WTC11 (cell line): ENCODE results near the gene BTN3A1. TPM values are rescaled to one million over a fixed set of nuclear protein-coding genes. Genes with fewer than 3 reads are reported as not detected.

Source experiments
- ATAC-seq: fragments of 200-7000 bp; cut with Tn5 transposase; 2 replicates; pipeline ENCODE4 v1.10.0; 2021; ENCODE audit warnings: mild to moderate bottlenecking, moderate library complexity
- CTCF ChIA-PET: fragments of 300-600 bp; sonication (Branson Sonifier 250); formaldehyde crosslinking; loops from one replicate; lab custom pipeline; 2021; ENCODE audit warnings: antibody characterized with exemption; lab: Charles Lee
- POLR2A ChIA-PET: fragments of 350-600 bp; sonication (Branson Sonifier 250); formaldehyde crosslinking; loops from one replicate; lab custom pipeline; 2021; ENCODE audit warnings: antibody characterized with exemption; lab: Charles Lee
- DNase-seq: peaks from one replicate; pipeline ENCODE4 v3.0.0; 2021; ENCODE audit warnings: low spot score
- H3K27ac Mint-ChIP-seq: 2 replicates; pipeline ENCODE4 v1.8.0; 2021; ENCODE audit warnings: mixed read lengths
- H3K27me3 Mint-ChIP-seq: 2 replicates; pipeline ENCODE4 v1.8.0; 2021; ENCODE audit warnings: low read depth, mild to moderate bottlenecking, moderate library complexity, mixed read lengths
- H3K36me3 Mint-ChIP-seq: 2 replicates; pipeline ENCODE4 v1.8.0; 2021; ENCODE audit warnings: mixed read lengths
- H3K4me1 Mint-ChIP-seq: 2 replicates; pipeline ENCODE4 v1.8.0; 2022; ENCODE audit warnings: mixed read lengths
- H3K4me3 Mint-ChIP-seq: 2 replicates; pipeline ENCODE4 v1.8.0; 2021; ENCODE audit warnings: mild to moderate bottlenecking, moderate library complexity, mixed read lengths
- H3K9me3 Mint-ChIP-seq: 2 replicates; pipeline ENCODE4 v1.8.0; 2021; ENCODE audit warnings: mixed read lengths
- AFF4 ChIP-seq: sonication (generic); formaldehyde crosslinking; IDR thresholded peaks from 2 replicates; pipeline ENCODE4 v1.8.1; 2023; ENCODE audit warnings: mild to moderate bottlenecking, missing genetic modification reagents, borderline replicate concordance
- ARID4B ChIP-seq: sonication (generic); formaldehyde crosslinking; IDR thresholded peaks from 2 replicates; pipeline ENCODE4 v1.8.0; 2023; ENCODE audit warnings: missing genetic modification reagents, mild to moderate bottlenecking, borderline replicate concordance
- ATF2 ChIP-seq: sonication (generic); formaldehyde crosslinking; IDR thresholded peaks from 2 replicates; pipeline ENCODE4 v1.8.1; 2022; ENCODE audit warnings: low read depth, missing genetic modification reagents, borderline replicate concordance
- ATF3 ChIP-seq: sonication (generic); formaldehyde crosslinking; conservative IDR thresholded peaks from 2 replicates; pipeline ENCODE4 v1.8.1; 2022; ENCODE audit warnings: mild to moderate bottlenecking, missing genetic modification reagents
- CDX4 ChIP-seq: fragments of 250-450 bp; sonication (Bioruptor Pico); IDR thresholded peaks from 2 replicates; pipeline ENCODE4 v1.9.0; 2021; ENCODE audit warnings: moderate library complexity, mild to moderate bottlenecking, inconsistent platforms, borderline replicate concordance
- CREB1 ChIP-seq: sonication (generic); formaldehyde crosslinking; IDR thresholded peaks from 2 replicates; pipeline ENCODE4 v1.8.0; 2023; ENCODE audit warnings: mild to moderate bottlenecking, missing genetic modification reagents
- E2F5 ChIP-seq: sonication (generic); formaldehyde crosslinking; IDR thresholded peaks from 2 replicates; pipeline ENCODE4 v1.8.1; 2022; ENCODE audit warnings: mild to moderate bottlenecking, moderate library complexity, missing genetic modification reagents
- FOXP1 ChIP-seq: sonication (generic); formaldehyde crosslinking; IDR thresholded peaks from 2 replicates; pipeline ENCODE4 v1.8.0; 2022; ENCODE audit warnings: missing genetic modification reagents, mild to moderate bottlenecking, moderate library complexity, borderline replicate concordance
- GTF2I ChIP-seq: fragments of 250-450 bp; sonication (Bioruptor Pico); conservative IDR thresholded peaks from 2 replicates; pipeline ENCODE4 v1.4.0; 2021; ENCODE audit warnings: mild to moderate bottlenecking
- IRF2 ChIP-seq: sonication (generic); formaldehyde crosslinking; IDR thresholded peaks from 2 replicates; pipeline ENCODE4 v1.8.0; 2022; ENCODE audit warnings: low read depth, missing genetic modification reagents, borderline replicate concordance
- MLX ChIP-seq: sonication (generic); formaldehyde crosslinking; IDR thresholded peaks from 2 replicates; pipeline ENCODE4 v1.8.1; 2023; ENCODE audit warnings: mild to moderate bottlenecking, missing genetic modification reagents, moderate library complexity
- MYBL2 ChIP-seq: sonication (generic); formaldehyde crosslinking; IDR thresholded peaks from 2 replicates; pipeline ENCODE4 v1.8.1; 2023; ENCODE audit warnings: mild to moderate bottlenecking, moderate library complexity, missing genetic modification reagents
- NFATC4 ChIP-seq: fragments of 250-450 bp; sonication (Bioruptor Pico); IDR thresholded peaks from 2 replicates; pipeline ENCODE4 v1.9.0; 2021; ENCODE audit warnings: mild to moderate bottlenecking
- PRDM15 ChIP-seq: sonication (generic); formaldehyde crosslinking; IDR thresholded peaks from 2 replicates; pipeline ENCODE4 v1.8.0; 2022; ENCODE audit warnings: missing genetic modification reagents
- SMAD4 ChIP-seq: sonication (generic); formaldehyde crosslinking; IDR thresholded peaks from 2 replicates; pipeline ENCODE4 v1.8.0; 2022; ENCODE audit warnings: mild to moderate bottlenecking, missing genetic modification reagents
- TEAD4 ChIP-seq: sonication (generic); formaldehyde crosslinking; IDR thresholded peaks from 2 replicates; pipeline ENCODE4 v1.8.0; 2022; ENCODE audit warnings: mild to moderate bottlenecking, missing genetic modification reagents
- TP53 ChIP-seq: sonication (generic); formaldehyde crosslinking; IDR thresholded peaks from 2 replicates; pipeline ENCODE4 v1.8.1; 2023; ENCODE audit warnings: mild to moderate bottlenecking, missing genetic modification reagents
- USF1 ChIP-seq: sonication (generic); formaldehyde crosslinking; IDR thresholded peaks from 2 replicates; pipeline ENCODE4 v1.8.0; 2022; ENCODE audit warnings: mild to moderate bottlenecking, missing genetic modification reagents
- ZNF263 ChIP-seq: sonication (generic); formaldehyde crosslinking; IDR thresholded peaks from 2 replicates; pipeline ENCODE4 v1.8.1; 2022; ENCODE audit warnings: low read depth, mild to moderate bottlenecking, moderate library complexity, missing genetic modification reagents
- ZNF423 ChIP-seq: fragments of 250-450 bp; sonication (Bioruptor Pico); IDR thresholded peaks from 2 replicates; pipeline ENCODE4 v2.1.2; 2022; ENCODE audit warnings: mild to moderate bottlenecking, moderate library complexity
- total RNA-seq: library from RNA; stranded (reverse); gene quantifications from 3 replicates; pipeline ENCODE4 v1.2.3, GENCODE V29; 2021

BTN3A1 gene
- total RNA-seq, 1 experiment from 2014 or later: 4.5 TPM

GRCh38 chr6:26437550-26437949, 35.5 kb downstream of the BTN3A1 start (continued):
- TF ChIP-seq ARID4B (CRISPR knock-in tag): no peak
- TF ChIP-seq ATF3 (CRISPR knock-in tag): no peak
- TF ChIP-seq IRF2 (CRISPR knock-in tag): no peak
- no peak for TF ChIP-seq SMAD4
- TF ChIP-seq NFATC4: no peak

- Mint-ChIP-seq H3K27ac (no peak overlapping the region), H3K27me3 (peaks cover 9% of the 10 kb centered on the region; the same call in 1 of the 2 replicates), H3K4me1 (no peaks in the 10 kb centered on the region), H3K36me3 (peaks cover 22% of the 10 kb centered on the region), H3K9me3 (peaks cover 27% of the 10 kb centered on the region), H3K4me3 (no peak overlapping the region)
- DNase-seq: no peak
- no peak for TF ChIP-seq CREB1 (CRISPR knock-in tag)
- TF ChIP-seq CDX4: no peak
- no peak for TF ChIP-seq GTF2I (CRISPR knock-in tag)
- TF ChIP-seq TEAD4 (CRISPR knock-in tag): no peak
- TF ChIP-seq E2F5 (CRISPR knock-in tag): no peak
- no peak for TF ChIP-seq FOXP1 (CRISPR knock-in tag)
- no peak for TF ChIP-seq MYBL2
- no peak for TF ChIP-seq PRDM15
- no peak for TF ChIP-seq TP53 (CRISPR knock-in tag)
- TF ChIP-seq USF1 (CRISPR knock-in tag): no peak
- no peak for TF ChIP-seq ATF2 (CRISPR knock-in tag)
- TF ChIP-seq ZNF423 (CRISPR knock-in tag): no peak
- no peak for TF ChIP-seq AFF4 (CRISPR knock-in tag)
- TF ChIP-seq MLX (CRISPR knock-in tag): no peak
- TF ChIP-seq ZNF263: no peak
- no peak for ATAC-seq
- ChIA-PET POLR2A (no interaction called here), CTCF (no interaction called here)
These were observed 35.9 kb downstream of the BTN3A1 start for GRCh38 chr6:26438000-26438399.
